HepG2 (cell line): ENCODE measurements around the gene IPMK. TPM values are rescaled to one million over a fixed set of nuclear protein-coding genes. Genes with fewer than 3 reads are reported as not detected.

Experiments used
- ATAD3A ChIP-seq: sonication (generic); formaldehyde crosslinking; IDR thresholded peaks from 2 replicates; pipeline ENCODE4 v1.4.0; 2020; ENCODE audit warnings: missing genetic modification reagents
- ATF5 ChIP-seq: sonication (generic); formaldehyde crosslinking; IDR thresholded peaks from 2 replicates; pipeline ENCODE4 v1.4.0; 2020; ENCODE audit warnings: mild to moderate bottlenecking, low read depth, missing genetic modification reagents
- ATM ChIP-seq: fragments of 450-650 bp; IDR thresholded peaks from 2 replicates; pipeline ENCODE4 v1.7.1; 2017; ENCODE audit warnings: mild to moderate bottlenecking, borderline replicate concordance
- IRX3 ChIP-seq: sonication (generic); formaldehyde crosslinking; IDR thresholded peaks from 2 replicates; pipeline ENCODE4 v1.8.1; 2023; ENCODE audit warnings: mild to moderate bottlenecking, low read depth, missing genetic modification reagents, borderline replicate concordance
- MED8 ChIP-seq: sonication (generic); formaldehyde crosslinking; IDR thresholded peaks from 2 replicates; pipeline ENCODE4 v1.8.1; 2023; ENCODE audit warnings: mild to moderate bottlenecking, missing genetic modification reagents; ENCODE audit not compliant: insufficient replicate concordance
- NFYB ChIP-seq: sonication (generic); formaldehyde crosslinking; IDR thresholded peaks from 2 replicates; pipeline ENCODE4 v1.4.0; 2020; ENCODE audit warnings: missing genetic modification reagents
- NONO ChIP-seq, 2 experiments: fragments of 450-650 bp in 1 of 2; sonication (generic) in 1 of 2; formaldehyde crosslinking in 1 of 2; IDR thresholded peaks in 1 of 2; conservative IDR thresholded peaks in 1 of 2; 2 replicates each; pipeline versions ENCODE4 v1.6.1 to v1.8.0; 2017 to 2022; ENCODE audit warnings: mild to moderate bottlenecking in 1 of 2, missing genetic modification reagents in 1 of 2, moderate library complexity in 1 of 2
- PAXIP1 ChIP-seq: sonication (generic); formaldehyde crosslinking; conservative IDR thresholded peaks from 2 replicates; pipeline ENCODE4 v1.4.0; 2020; ENCODE audit warnings: mild to moderate bottlenecking, missing genetic modification reagents, moderate library complexity
- PLRG1 ChIP-seq: fragments of 450-650 bp; conservative IDR thresholded peaks from 2 replicates; pipeline ENCODE4 v1.6.1; 2016
- RARG ChIP-seq: sonication (generic); formaldehyde crosslinking; IDR thresholded peaks from 2 replicates; pipeline ENCODE4 v1.4.0; 2020; ENCODE audit warnings: low read depth, mild to moderate bottlenecking, missing genetic modification reagents
- SAFB2 ChIP-seq: sonication (generic); formaldehyde crosslinking; IDR thresholded peaks from 2 replicates; pipeline ENCODE4 v1.5.1; 2020; ENCODE audit warnings: missing genetic modification reagents, low read depth, mild to moderate bottlenecking, borderline replicate concordance
- TCF7 ChIP-seq: sonication (generic); IDR thresholded peaks from 2 replicates; pipeline ENCODE4 v1.6.1; 2016; ENCODE audit warnings: antibody characterized with exemption, low read depth
- ZNF496 ChIP-seq: sonication (generic); formaldehyde crosslinking; IDR thresholded peaks from 2 replicates; pipeline ENCODE4 v1.8.1; 2023; ENCODE audit warnings: mild to moderate bottlenecking, moderate library complexity, missing genetic modification reagents; ENCODE audit not compliant: insufficient replicate concordance
- ZNF619 ChIP-seq: sonication (generic); formaldehyde crosslinking; IDR thresholded peaks from 2 replicates; pipeline ENCODE4 v1.4.0; 2020; ENCODE audit warnings: mild to moderate bottlenecking, missing genetic modification reagents
- polyA plus RNA-seq, 8 experiments: library from polyadenylated mRNA; depleted of rRNA in 3 of 8; stranded (reverse) in 7 of 8; unstranded in 1 of 8; fragments of >200 nt; fragmentation: Illumina TruSeq in 4 of 8; extraction: Trizol in 4 of 8; gene quantifications; 2 replicates each; pipeline versions ENCODE4 v1.2.1 to v1.2.3, GENCODE V29; 2011 to 2016; ENCODE audit warnings: low read depth in 4 of 8, missing spikeins in 1 of 8, mixed read lengths in 1 of 8; ENCODE audit not compliant: insufficient read depth in 1 of 8
- total RNA-seq, 5 experiments: library from RNA; depleted of rRNA; stranded (reverse); fragments of >200 nt; fragmentation: Illumina TruSeq; extraction: Trizol; gene quantifications; 2 replicates each; pipeline ENCODE4 v1.2.3, GENCODE V29; 2016; ENCODE audit warnings: low read depth in 1 of 5
- TF ChIP-seq, protein P1 (sequence below): sonication (generic); formaldehyde crosslinking; IDR thresholded peaks from 2 replicates; pipeline ENCODE4 v1.4.0; 2020; ENCODE audit warnings: missing genetic modification reagents, mild to moderate bottlenecking, borderline replicate concordance
- TF ChIP-seq, protein P2 (sequence below): sonication (generic); formaldehyde crosslinking; IDR thresholded peaks from 2 replicates; pipeline ENCODE4 v1.8.1; 2023; ENCODE audit warnings: mild to moderate bottlenecking, moderate library complexity, missing genetic modification reagents
- TF ChIP-seq, protein P3 (sequence below), 2 experiments: fragments of 450-650 bp in 1 of 2; sonication (generic) in 1 of 2; formaldehyde crosslinking; IDR thresholded peaks; 2 replicates each; pipeline versions ENCODE4 v1.5.0 to v1.8.0; 2020 to 2022; ENCODE audit warnings: mild to moderate bottlenecking in 1 of 2, missing genetic modification reagents in 1 of 2

IPMK gene
- total and polyA plus RNA-seq, 2 of the 13 experiments (the other 11 are each of a cell fraction or from before 2014, with no cell fraction given), result 2.7 to 3.9 TPM

- TF ChIP-seq MED8 (CRISPR knock-in tag) (peak; percentile 59), NONO (IDR thresholded peaks at IDR 0.05) (no peak), NONO (CRISPR knock-in tag; conservative IDR thresholded peaks at IDR 0.05) (peak; percentile 68), ATM (no peak), ZNF619 (0 out of 2 replicates have a peak, but pooled peaks have one; percentile 34), PAXIP1 (CRISPR knock-in tag) (peak; percentile 56; the same call in 1 of the 2 replicates), SAFB2 (no peak; the same call in 1 of the 2 replicates), ATAD3A (CRISPR knock-in tag) (no peak), NFYB (CRISPR knock-in tag) (no peak), IRX3 (CRISPR knock-in tag) (peak; percentile 98), ZNF496 (CRISPR knock-in tag) (no peak), RARG (CRISPR knock-in tag) (no peak), TCF7 (no peak), ATF5 (CRISPR knock-in tag) (no peak), PLRG1 (no peak)
- TF ChIP-seq, protein P1, sequence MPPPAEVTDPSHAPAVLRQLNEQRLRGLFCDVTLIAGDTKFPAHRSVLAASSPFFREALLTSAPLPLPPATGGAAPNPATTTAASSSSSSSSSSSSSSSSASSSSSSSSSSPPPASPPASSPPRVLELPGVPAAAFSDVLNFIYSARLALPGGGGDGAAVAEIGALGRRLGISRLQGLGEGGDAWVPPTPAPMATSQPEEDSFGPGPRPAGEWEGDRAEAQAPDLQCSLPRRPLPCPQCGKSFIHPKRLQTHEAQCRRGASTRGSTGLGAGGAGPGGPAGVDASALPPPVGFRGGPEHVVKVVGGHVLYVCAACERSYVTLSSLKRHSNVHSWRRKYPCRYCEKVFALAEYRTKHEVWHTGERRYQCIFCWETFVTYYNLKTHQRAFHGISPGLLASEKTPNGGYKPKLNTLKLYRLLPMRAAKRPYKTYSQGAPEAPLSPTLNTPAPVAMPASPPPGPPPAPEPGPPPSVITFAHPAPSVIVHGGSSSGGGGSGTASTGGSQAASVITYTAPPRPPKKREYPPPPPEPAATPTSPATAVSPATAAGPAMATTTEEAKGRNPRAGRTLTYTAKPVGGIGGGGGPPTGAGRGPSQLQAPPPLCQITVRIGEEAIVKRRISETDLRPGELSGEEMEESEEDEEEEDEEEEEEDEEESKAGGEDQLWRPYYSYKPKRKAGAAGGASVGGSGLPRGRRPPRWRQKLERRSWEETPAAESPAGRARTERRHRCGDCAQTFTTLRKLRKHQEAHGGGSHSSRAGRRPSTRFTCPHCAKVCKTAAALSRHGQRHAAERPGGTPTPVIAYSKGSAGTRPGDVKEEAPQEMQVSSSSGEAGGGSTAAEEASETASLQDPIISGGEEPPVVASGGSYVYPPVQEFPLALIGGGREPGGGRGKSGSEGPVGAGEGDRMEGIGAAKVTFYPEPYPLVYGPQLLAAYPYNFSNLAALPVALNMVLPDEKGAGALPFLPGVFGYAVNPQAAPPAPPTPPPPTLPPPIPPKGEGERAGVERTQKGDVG (CRISPR knock-in tag), result peak; percentile 92; the same call in 1 of the 2 replicates
- TF ChIP-seq, protein P2, sequence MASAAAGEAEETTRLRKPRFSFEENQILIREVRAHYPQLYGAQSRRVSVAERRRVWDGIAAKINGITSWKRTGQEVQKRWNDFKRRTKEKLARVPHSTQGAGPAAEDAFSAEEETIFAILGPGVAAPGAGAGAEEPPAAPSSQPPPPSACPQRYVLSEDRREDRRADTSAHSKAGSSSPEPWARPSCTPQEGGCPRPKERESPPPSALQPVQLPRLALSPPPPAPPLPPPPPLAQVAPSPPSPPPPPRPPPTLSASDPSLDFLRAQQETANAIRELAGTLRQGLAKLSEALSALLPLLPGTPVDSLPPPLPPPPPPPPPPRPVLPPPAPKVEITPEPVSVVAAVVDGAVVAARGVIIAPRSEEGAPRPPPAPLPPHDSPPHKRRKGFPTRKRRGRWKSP, result peak; percentile 86
- TF ChIP-seq, protein P3, sequence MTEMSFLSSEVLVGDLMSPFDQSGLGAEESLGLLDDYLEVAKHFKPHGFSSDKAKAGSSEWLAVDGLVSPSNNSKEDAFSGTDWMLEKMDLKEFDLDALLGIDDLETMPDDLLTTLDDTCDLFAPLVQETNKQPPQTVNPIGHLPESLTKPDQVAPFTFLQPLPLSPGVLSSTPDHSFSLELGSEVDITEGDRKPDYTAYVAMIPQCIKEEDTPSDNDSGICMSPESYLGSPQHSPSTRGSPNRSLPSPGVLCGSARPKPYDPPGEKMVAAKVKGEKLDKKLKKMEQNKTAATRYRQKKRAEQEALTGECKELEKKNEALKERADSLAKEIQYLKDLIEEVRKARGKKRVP (CRISPR knock-in tag; IDR thresholded peaks at IDR 0.05), result peak in 1 of 2 experiments; percentile 53; a peak in 1 of 4 replicates
These were observed 1.5 kb upstream of the IPMK start, which contains the start of gene CISD1 (continued) for GRCh38 chr10:58268946-58269781.
